Glomerular endothelial cell (primary cell): ENCODE data around the gene OR2F1. TPM values are rescaled to one million over a fixed set of nuclear protein-coding genes. Genes with fewer than 3 reads are reported as not detected.

Experiments
- DNase-seq: peaks from one replicate; pipeline ENCODE4 v3.0.0-alpha.2; 2011; ENCODE audit warnings: low read depth, low spot score; ENCODE audit errors: extremely low read depth
- total RNA-seq: library from RNA; depleted of rRNA; stranded (reverse); fragments of >200 nt; gene quantifications from 2 replicates; pipeline ENCODE4 v1.2.3, GENCODE V29; 2015

Gene OR2F1
- total RNA-seq, 1 donor from 2014 or later: not detected

- no peak for DNase-seq
These were observed 1.2 kb upstream of the OR2F1 start for GRCh38 chr7:143953421-143953820.

DNA sequence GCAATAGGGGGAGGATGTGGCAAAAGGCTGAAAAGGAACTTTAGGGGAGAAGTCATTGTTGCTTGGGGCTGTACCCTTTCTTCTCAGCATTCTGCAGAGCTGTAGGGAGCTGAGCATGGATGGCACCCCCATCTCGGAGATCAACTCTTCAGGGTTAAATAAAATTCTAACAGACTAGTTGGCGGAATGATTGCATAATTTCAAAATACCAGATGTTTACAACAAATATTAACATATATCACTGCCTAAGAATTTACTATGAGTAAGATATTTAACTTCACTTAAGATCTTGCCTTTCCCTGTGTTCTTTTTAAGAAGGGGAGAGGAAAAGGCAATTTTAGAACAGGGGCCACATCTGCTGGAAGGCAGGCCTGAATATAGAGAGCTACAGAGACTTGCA, 509 bp upstream of the OR2F1 start:
- DNase-seq: no peak

GRCh38 chr7:143958781-143959180, 4.1 kb downstream of the OR2F1 start:
- DNase-seq: no peak

- no peak for DNase-seq
These were observed 6.4 kb downstream of the OR2F1 start for GRCh38 chr7:143960813-143961610.

DNA sequence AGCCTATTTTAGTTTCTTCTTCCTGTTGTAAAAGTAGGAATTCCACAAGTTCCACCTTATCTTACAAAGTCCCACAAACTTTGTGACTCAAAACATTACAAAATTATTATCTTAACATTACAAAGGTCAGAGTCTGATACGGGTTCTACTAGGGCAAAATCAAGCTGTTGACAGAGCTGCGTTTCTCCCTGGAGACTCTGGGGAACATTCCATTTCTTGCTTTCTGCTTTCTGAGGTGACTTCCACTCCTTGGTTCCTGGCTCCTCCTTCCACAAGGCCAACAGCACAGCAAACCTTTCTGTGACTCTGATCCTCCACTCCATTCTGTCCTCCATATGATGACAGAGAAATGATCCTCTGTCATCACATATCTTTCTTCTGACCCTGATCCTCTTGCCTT, 10.6 kb downstream of the OR2F1 start:
- no peak for DNase-seq

DNA sequence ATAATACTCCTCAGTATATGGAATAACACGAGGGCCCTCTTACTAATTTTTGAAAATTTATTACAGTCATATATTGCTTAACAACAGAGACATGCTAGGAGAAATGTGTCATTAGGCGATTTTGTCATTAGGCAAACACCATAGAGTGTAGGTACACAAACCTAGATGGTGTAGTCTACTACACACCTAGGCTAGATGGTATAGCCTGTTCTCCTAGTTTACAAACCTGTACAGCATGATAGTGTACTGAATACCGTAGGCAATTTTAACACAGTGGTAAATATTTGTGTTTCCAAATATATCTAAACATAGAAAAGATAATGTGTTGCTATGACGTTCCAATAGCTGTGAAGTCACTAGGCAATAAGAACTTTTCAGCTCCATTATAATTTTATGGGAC, 12.8 kb downstream of the OR2F1 start:
- no peak for DNase-seq

DNA sequence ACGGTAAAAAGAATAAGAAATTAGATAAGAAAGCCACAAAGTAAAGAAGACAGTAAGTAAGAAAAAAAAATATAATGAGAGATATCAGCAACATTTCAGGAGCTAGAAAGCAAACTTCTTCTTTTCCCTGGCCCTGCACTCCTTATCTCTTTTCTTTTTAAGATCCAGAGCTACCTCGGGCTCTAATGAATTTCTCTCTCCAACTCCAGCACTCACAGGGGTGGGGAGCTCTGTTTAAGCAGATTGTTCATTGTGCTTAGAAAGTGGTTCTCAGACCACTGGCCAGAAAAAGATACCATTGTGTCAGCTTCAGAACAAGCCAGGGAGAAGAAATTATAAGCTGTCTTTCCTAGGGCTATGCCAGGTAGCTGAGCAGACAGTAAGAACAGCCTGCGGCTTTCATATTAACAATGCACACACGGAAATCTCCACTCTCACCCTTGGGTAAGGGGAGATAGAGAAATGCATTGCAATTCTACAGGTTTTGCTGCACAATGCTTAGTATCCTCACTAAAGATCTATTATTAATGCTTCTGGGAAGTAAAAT, 19.3 kb downstream of the OR2F1 start:
- DNase-seq: no peak

DNA sequence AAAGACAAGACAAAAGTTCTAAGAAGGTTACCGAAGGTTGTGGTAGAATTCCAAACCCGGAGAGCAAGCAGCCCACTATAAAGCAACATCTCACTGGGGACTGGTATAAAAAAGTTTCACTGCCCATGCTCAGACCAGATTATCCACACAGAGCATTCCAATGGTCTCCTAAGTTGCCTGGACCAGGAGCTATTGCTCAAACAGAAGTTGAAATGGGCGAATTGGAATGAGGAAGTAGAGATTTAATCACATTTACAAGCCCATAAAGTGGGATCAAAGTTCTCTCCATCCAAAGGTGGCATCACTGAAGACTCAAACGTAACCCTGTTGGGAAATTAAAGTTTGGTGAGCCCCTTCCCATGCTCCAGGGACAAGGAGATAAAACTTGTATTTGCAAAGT, 19.8 kb downstream of the OR2F1 start:
- no peak for DNase-seq

- no peak for DNase-seq
These were observed 21.0 kb downstream of the OR2F1 start for GRCh38 chr7:143975617-143976016.

DNA sequence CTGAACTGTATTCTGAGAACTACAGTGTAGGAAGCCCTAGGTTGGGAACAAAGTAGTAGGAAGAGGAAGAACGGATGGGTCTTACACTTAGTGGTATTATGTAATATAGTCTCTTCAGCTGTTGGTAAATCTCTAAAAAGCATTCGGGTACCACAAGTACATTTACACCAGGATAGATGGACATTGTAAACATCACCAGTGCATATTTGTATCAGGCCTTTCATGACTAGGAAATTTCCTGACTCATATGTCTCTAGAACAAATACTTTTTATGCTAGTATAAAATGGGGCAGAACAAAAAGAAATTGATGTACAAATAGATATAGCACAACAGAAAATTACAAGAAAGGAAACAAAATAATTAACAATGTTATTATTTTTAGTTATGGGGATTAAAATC, 23.9 kb downstream of the OR2F1 start:
- no peak for DNase-seq

- DNase-seq: peak; percentile 31
These were observed 24.7 kb downstream of the OR2F1 start for GRCh38 chr7:143979359-143979758.

GRCh38 chr7:143979998-143980397, 25.4 kb downstream of the OR2F1 start:
- no peak for DNase-seq

DNA sequence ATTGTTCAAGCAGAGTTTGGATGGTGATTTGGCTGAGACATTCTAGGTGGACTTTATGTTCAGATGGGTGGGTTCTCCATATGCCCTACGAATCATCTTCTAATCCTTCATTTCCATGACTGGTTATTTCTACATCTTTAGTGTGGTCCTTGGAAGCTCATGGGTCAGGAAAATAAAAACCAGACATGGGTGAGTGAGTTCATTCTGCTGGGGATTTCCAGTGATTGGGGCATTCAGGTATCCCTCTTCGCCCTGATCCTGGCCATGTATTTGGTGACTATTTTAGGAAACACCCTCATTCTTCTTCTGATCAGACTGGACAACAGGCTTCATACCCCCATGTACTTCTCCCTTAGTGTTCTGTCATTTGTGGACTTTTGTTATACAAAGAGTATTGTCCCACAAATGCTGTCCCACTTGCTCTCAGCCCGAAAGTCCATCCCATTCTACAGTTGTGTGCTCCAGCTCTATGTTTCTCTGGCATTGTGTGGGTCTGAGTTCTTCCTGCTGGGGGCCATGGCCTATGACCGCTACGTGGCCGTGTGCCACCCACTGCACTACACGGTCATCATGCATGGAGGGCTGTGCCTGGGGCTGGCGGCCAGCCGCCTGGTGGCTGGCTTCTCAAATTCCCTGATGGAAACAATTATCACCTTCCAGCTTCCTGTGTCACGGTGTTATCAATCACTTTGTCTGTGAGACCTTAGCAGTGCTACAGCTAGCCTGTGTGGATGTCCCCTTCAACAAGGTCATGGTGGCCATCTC, 26.3 kb downstream of the OR2F1 start:
- DNase-seq: no peak

GRCh38 chr7:143983960-143984359, 29.3 kb downstream of the OR2F1 start:
- DNase-seq: no peak

DNA sequence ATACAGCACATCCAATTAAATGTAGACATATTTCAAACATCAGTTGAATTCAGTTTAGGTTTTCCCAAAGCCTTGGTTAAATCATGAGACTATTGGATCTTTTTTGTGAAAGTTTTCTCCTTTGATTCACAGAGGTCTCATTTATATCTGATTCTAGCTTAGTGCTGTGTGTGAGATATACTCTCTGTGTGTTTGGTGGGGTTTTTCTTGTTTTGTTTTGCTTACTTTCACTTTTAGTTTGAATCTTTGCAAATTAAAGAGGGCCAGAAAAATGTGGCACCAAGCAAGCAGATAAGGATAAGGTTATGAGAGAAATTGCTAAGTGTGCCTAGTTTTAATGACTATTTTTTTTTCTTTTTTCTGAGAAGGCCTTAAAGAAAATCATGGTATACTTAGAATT, 32.9 kb downstream of the OR2F1 start:
- DNase-seq: no peak

- no peak for DNase-seq
These were observed 34.5 kb downstream of the OR2F1 start for GRCh38 chr7:143988976-143989745.

- DNase-seq: no peak
These were observed 38.0 kb downstream of the OR2F1 start for GRCh38 chr7:143992670-143993069.

DNA sequence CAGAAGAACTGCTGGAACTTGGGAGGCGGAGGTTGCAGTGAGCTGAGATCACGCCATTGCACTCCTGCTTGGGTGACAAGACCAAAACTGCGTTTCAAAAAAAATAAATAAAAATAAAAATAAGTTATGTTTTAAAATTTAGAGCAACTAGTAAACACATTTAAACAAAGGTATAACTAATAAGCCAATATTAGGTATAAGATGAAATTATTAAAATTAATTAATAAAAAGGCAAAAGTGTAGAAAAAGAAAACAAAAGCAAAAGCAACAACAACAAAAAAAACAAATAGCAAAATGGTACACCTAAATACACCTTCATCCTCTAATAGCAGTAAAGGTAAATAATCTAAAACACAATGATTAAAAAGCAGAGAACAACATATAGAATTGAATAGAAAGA, 39.3 kb downstream of the OR2F1 start:
- no peak for DNase-seq

DNA sequence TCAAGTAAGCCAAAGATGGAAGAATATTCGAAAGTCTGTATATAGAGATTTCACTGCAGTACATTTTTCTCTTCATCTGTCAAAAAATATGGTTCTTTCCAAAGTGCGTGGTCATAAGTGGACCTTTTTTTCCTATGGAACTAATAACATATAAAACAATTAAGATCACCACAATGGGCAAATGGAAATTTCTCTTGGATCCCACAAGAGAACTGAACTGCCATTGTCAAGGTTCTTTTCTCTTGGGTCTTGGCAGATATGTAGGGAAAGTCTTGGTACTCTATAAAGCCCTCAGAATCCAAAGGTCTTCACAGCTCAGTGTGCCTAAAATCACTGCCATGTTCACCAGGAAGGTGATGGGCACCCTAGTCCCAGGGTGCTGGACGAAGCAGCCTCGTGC, 45.4 kb downstream of the OR2F1 start, which contains the start of gene OR6B1:
OR6B1 (plus strand) TSS at position 301 of the 400 bp plus-strand sequence. CDS start 3,677 bp downstream, outside the sequence.
- DNase-seq: no peak

DNA sequence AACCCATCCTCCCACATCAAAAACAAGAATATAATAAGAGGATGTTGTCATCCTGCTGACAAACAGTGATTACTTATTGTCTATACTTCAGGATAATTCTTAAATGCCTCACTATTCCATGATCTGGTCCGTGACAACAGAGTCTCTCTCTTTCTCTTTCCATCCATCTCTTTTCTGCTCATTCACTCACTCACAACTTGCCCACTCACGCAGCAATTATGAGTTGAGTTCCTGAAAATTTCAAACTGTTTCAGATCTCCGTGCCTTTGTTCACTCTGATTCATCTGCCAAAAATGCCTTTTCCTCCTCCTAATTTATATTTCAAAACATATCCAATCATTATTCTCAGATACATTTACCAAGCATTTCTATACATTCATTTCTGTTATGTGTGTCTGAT, 46.9 kb downstream of the OR2F1 start:
- no peak for DNase-seq

DNA sequence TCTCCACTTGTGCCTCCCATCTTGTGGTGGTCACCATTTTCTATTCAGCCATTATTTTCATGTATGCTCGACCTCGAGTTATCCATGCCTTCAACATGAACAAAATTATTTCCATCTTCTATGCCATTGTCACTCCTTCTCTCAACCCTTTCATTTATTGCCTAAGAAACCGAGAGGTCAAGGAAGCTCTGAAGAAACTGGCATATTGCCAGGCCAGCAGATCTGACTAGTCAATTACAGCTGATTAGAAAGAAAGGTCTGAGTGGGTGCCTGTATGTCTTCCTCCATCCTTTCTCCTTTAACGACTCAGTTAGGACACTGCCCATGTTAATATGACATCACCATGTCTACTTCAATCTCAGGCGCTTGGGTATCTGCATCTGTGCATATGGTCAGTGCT, 50.1 kb downstream of the OR2F1 start:
- DNase-seq: no peak
